ENCODE measurements around the gene PROSER2.
"Not testable (repeated sequence)": the region's sequence is repeated elsewhere in the genome, so short reads cannot be mapped to it uniquely, and the experiment has no call there.

PROSER2 gene

DNA sequence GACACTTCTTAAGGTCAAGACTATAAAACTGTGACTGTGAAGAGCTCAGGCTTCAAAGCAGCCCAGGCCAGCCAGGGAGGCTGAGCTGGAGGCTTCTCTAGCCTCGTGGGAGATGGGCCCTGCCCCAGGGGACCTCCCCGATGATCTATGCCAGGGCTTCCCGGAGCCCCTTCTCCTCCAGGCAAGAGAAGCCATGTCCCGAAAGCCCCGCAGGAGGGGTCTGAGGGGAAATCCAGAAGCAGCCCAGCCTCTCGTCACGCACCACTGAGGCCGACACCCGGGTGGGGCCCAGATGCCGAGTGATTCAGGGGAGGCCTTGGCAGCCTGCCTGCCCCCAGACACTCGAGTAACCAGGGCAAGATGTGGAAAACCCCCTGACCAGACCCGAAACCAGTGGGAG, 63.7 kb downstream of the PROSER2 start:
- Mint-ChIP-seq H3K27ac (no peak overlapping the region), H3K4me1 (ENCODE audit: low read depth) (peaks cover 2% of the 10 kb centered on the region), H3K9me3 (no peaks in the 10 kb centered on the region), H3K4me3 (no peak overlapping the region), H3K36me3 (ENCODE audit: low read depth) (no peaks in the 10 kb centered on the region), H3K27me3 (ENCODE audit: low read depth) (peaks cover 5% of the 10 kb centered on the region)

DNA sequence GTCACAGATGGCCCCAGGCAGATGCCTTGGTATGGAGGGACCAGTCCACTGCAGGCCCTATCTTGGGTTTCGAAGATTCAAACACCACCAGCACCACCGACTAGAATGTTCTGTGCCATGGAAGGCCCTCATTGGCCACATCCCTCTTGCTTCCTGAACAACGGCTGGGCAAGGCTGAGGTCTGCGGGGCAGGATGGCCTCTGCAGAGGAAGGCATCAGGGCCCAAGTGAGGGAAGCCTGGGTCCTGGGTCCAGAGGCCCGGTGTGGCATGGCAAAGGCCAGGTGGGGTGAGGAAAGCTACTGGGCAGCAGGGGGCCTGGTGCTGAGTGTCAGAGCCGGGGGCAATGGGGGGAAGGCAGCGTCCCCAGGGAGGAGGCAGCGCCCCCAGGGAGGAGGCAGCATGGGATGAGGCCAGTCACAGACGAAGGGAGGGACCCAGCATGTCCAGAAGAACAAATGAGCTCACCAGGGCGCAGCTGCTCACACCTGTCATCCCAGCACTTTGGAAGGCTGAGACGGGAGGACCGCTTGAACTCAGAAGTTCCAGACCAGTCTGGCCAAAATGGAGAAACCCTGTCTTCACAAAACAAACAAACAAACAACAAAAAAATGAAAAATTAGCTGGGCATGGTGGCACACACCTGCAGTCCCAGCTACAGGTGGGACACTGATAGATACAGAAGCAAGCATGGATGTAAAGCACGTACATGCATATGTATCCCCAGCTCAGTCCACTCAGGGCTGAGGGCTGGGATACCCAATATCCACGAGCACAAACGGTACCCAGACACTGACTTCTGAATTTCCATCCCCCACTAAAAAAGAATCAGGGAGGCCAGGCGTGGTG, 64.4 kb downstream of the PROSER2 start:
- Mint-ChIP-seq H3K27ac (no peak overlapping the region), H3K9me3 (no peaks in the 10 kb centered on the region), H3K4me1 (ENCODE audit: low read depth) (peaks cover under 1% of the 10 kb centered on the region), H3K4me3 (no peak overlapping the region), H3K27me3 (ENCODE audit: low read depth) (peaks cover 3% of the 10 kb centered on the region), H3K36me3 (ENCODE audit: low read depth) (no peaks in the 10 kb centered on the region)

DNA sequence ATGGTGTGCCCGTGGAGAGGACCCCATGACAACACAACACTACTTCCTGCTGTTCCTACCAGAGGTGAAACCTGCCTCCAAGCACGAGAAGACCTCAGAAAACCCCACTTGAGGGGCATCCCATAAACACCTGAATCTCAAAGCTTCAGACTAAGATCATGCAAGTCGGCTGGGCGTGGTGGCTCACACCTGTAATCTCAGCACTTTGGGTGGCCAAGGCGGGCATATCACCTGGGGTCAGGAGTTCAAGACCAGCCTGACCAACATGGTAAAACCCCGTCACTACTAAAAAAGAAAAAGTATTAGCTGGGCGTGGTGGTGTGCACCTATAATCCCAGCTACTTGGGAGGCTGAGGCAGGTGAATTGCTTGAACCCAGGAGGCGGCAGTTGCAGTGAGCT, 66.1 kb downstream of the PROSER2 start:
- not testable (repeated sequence) for H3K36me3 Mint-ChIP-seq (ENCODE audit: low read depth); H3K4me1 Mint-ChIP-seq (ENCODE audit: low read depth); H3K4me3 Mint-ChIP-seq; H3K27me3 Mint-ChIP-seq (ENCODE audit: low read depth); H3K9me3 Mint-ChIP-seq; H3K27ac Mint-ChIP-seq

DNA sequence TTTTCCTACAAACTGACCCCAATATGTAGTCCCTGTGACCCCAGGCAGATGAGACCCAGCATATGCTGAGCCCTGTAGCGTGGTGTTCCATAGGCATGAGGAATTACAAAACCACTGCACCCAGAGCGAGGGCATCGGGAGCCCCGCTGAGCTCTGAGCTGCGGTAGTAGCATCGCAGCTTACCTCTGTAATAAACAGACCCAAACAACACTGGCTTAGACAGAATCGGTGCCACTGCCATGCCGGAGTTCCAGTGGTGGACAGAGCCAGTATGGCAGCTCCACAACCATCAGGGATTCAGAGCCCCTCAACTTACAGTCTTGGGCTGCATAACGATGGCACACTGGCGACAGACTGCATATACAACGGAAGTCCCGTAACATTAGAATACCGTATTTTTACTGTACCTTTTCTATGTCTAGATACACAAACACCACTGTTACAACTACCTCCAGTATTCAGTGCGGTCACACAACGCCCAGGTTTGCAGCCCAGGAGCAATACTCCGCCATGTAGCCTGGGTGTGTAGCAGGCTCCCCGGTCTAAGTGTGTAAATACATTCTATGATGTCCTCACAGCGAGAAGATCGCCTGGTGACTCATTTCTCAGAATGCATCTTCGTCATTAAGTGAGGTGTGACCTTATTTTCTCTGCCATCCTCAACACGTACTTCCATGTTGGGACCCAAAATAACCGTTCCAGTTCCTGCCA, 68.8 kb downstream of the PROSER2 start:
- H3K36me3 Mint-ChIP-seq (ENCODE audit: low read depth), result no peaks in the 10 kb centered on the region
- no peaks in the 10 kb centered on the region for H3K27me3 Mint-ChIP-seq (ENCODE audit: low read depth)

DNA sequence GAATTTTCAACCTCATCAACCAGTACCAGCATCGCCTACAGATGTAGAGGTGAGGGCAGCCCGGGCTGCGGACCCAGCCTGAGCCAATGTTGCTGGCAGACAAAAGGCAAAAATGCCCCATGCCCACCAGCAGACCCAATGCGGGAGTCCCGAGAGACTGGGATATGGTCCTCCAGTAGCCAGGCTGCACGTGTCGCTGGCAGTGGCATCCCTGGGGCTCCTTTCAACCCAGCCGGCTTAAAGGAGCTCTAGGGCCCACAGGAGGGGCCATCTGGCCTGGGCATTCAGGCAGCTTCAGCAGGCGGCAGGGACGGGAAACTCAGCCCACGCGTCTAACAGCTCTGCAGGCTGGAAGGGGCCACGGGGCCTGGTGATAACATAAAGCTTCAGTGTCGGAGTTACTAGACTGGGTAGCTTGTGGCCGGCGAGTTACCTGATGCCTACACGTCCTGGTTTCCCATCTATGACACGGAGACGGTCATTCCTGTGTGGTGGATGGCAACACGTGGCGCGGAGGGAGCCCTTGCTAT, 70.7 kb downstream of the PROSER2 start:
- no peak overlapping the region for H3K4me3 Mint-ChIP-seq
- H3K36me3 Mint-ChIP-seq (ENCODE audit: low read depth), result no peaks in the 10 kb centered on the region
- no peaks in the 10 kb centered on the region for H3K27me3 Mint-ChIP-seq (ENCODE audit: low read depth)
- H3K9me3 Mint-ChIP-seq, result no peaks in the 10 kb centered on the region
- H3K27ac Mint-ChIP-seq, result no peak overlapping the region
- H3K4me1 Mint-ChIP-seq (ENCODE audit: low read depth), result no peaks in the 10 kb centered on the region

More for the DNA sequence above, 68.8 kb downstream of the PROSER2 start:
- no peak overlapping the region for H3K27ac Mint-ChIP-seq
- no peaks in the 10 kb centered on the region for H3K4me1 Mint-ChIP-seq (ENCODE audit: low read depth)
- no peaks in the 10 kb centered on the region for H3K9me3 Mint-ChIP-seq
- H3K4me3 Mint-ChIP-seq, result no peak overlapping the region

DNA sequence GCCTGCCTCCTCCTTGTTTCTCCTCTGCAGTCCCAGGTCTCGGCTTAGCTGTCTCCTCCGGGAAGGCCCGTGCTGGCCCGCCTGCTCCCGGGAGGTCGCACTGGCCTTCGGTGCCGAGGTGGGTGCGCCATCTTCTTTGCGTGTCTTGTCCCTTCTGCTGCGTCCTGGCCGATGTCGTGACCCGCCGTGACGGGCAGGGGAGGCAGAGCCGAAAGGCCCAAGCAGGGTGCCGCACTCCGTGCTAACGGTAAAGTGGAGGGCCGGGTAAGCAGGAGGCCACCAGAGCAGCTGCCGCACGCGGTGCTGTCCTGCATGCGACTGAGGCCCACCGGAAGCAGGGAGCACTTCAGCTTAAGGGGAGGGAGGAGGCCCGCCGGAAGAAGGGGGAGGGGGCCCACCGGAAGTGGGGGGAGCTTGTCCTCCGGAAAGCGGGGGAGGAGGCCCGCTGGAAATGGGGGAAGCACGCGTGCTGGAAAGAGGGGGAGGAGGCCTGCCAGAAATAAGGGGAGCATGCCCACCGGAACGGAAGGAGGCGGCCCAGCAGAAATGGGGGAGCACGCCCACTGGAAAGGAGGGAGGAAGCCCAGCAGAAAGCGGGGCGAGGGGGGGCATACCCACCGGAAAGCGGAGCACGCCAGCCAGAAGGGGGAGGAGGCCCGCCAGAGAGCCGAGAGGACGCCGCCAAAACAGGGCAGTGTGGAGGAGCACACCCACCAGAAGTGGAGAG, 71.4 kb downstream of the PROSER2 start:
- H3K4me3 Mint-ChIP-seq, result no peak overlapping the region
- H3K27ac Mint-ChIP-seq, result no peak overlapping the region
- no peaks in the 10 kb centered on the region for H3K4me1 Mint-ChIP-seq (ENCODE audit: low read depth)
- H3K36me3 Mint-ChIP-seq (ENCODE audit: low read depth), result no peaks in the 10 kb centered on the region
- H3K9me3 Mint-ChIP-seq, result no peaks in the 10 kb centered on the region
- no peaks in the 10 kb centered on the region for H3K27me3 Mint-ChIP-seq (ENCODE audit: low read depth)

DNA sequence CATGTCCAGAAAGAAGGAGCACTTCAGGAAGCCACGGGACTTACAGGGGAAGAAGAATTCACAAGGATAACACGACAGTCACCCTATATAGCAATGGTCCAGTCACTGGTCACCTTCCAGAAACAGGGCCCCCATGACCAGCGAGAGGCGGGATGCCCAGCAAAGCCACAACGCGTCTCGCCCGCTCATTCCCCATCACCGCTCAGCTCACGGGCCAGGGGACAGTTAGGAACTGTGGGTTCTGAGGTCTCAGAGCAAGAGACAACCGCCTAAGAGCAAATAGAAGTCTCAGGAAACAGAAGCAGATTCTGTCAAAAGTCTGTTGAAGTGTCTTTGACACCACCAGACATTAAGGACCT, 71.9 kb downstream of the PROSER2 start:
- Mint-ChIP-seq H3K27me3 (ENCODE audit: low read depth) (no peaks in the 10 kb centered on the region), H3K4me3 (no peak overlapping the region), H3K9me3 (no peaks in the 10 kb centered on the region), H3K27ac (no peak overlapping the region), H3K36me3 (ENCODE audit: low read depth) (no peaks in the 10 kb centered on the region), H3K4me1 (ENCODE audit: low read depth) (no peaks in the 10 kb centered on the region)

DNA sequence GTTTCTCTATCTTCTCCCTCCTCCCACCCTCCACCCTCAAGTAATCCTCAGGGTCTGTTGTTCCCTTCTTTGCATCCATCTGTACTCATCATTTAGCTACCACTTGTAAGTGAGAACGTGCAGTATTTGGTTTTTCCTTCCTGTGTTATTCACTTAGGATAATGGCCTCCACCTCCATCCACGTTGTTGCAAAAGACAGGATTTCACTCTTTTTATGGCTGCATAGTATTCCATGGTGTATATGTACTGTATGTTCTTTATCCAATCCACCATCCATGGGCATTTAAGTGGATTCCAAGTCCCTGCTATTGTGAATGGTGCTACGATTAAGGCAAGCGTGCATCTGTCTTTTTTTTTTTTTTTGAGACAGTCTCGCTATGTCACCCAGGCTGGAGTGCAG, 72.4 kb downstream of the PROSER2 start:
- Mint-ChIP-seq H3K9me3 (no peaks in the 10 kb centered on the region), H3K4me3 (no peak overlapping the region), H3K27ac (no peak overlapping the region), H3K27me3 (ENCODE audit: low read depth) (no peaks in the 10 kb centered on the region), H3K36me3 (ENCODE audit: low read depth) (no peaks in the 10 kb centered on the region), H3K4me1 (ENCODE audit: low read depth) (no peaks in the 10 kb centered on the region)

DNA sequence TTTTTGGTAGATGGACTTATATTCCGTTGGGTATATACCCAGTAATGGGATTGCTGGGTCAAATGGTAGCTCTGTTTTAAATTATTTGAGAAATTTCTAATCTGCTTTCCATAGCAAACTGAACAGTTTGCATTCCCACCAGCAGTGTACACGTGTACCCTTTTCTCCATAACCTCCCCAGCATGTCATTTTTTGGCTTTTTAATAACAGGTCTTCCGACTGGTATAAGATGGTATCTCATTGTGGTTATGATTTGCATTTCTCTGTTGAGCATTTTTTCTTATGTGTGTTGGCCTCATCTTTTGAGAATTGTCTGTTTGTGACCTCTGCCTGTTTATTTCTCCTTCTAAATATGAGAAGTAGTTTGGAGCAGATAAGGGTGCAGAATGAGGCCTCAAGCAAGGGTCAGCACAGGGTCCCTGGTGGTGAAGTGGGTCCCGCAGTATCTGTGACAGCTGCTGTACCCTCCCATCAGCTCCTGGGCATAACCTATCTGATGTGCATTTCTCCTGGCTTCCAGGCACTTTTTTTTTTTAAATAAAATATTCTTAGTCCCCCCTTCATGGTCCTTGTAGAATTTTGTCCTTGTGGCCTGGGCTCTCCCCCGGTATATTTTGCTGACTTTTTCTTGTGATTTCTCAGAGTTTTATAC, 73.5 kb downstream of the PROSER2 start:
- Mint-ChIP-seq H3K4me1 (ENCODE audit: low read depth) (no peaks in the 10 kb centered on the region), H3K9me3 (no peaks in the 10 kb centered on the region), H3K27me3 (ENCODE audit: low read depth) (no peaks in the 10 kb centered on the region), H3K4me3 (no peak overlapping the region), H3K36me3 (ENCODE audit: low read depth) (no peaks in the 10 kb centered on the region), H3K27ac (no peak overlapping the region)

DNA sequence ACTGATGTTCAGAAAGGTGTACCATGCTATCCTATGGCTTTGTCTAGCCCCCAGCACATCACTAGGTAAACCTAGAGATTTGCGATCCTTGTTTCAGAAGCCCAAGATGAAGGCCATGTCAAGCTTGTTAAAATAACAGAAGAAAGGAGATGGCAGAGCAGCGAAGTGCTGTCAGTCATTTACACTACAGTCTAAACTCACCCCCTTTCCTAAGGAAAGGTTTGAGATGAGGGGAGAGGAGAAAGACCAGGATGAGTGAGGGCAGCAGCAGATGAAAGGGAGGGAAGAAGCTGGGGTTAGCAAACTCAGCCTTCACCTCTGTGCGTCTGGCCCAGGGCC, 74.8 kb downstream of the PROSER2 start:
- H3K27ac Mint-ChIP-seq, result no peak overlapping the region

DNA sequence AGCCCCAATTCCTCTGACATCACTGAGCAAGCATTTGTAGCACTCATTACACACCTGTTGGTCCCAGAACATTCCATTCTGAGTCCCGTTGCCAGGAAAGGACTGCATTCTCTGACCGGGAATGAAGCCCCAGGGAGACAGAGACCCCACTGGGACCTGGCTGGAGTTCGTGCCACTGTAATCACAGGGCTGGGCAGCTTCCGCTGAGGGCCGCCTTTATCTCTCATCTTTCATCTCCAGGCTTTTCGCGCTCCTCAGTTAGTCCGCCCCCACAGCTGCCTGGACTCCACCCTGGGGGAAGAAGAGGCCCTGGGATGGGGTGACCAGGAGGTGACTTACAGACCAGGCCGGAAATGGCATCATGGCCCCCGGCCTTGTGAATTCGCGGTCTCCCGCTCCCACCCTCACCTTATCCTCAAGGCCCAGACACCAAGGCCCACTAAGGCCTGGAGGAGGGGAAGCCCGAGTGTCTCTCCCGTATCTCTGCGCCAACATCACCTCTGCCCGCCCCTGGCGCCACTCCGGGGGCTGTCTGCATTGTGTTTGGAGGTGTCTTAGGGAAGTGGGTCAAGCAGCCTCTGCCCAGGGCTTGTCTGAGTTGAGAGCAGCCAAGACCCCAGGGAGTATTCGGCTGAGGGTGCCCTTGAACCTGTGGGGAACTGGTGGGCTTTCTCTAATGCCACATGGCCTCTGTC, 75.4 kb downstream of the PROSER2 start:
- Mint-ChIP-seq H3K4me3 (no peak overlapping the region), H3K36me3 (ENCODE audit: low read depth) (no peaks in the 10 kb centered on the region), H3K4me1 (ENCODE audit: low read depth) (no peaks in the 10 kb centered on the region), H3K27ac (no peak overlapping the region), H3K9me3 (no peaks in the 10 kb centered on the region), H3K27me3 (ENCODE audit: low read depth) (no peaks in the 10 kb centered on the region)

More for the DNA sequence above, 74.8 kb downstream of the PROSER2 start:
- no peaks in the 10 kb centered on the region for H3K9me3 Mint-ChIP-seq
- H3K4me3 Mint-ChIP-seq, result no peak overlapping the region
- no peaks in the 10 kb centered on the region for H3K27me3 Mint-ChIP-seq (ENCODE audit: low read depth)
- no peaks in the 10 kb centered on the region for H3K36me3 Mint-ChIP-seq (ENCODE audit: low read depth)
- H3K4me1 Mint-ChIP-seq (ENCODE audit: low read depth), result no peaks in the 10 kb centered on the region

DNA sequence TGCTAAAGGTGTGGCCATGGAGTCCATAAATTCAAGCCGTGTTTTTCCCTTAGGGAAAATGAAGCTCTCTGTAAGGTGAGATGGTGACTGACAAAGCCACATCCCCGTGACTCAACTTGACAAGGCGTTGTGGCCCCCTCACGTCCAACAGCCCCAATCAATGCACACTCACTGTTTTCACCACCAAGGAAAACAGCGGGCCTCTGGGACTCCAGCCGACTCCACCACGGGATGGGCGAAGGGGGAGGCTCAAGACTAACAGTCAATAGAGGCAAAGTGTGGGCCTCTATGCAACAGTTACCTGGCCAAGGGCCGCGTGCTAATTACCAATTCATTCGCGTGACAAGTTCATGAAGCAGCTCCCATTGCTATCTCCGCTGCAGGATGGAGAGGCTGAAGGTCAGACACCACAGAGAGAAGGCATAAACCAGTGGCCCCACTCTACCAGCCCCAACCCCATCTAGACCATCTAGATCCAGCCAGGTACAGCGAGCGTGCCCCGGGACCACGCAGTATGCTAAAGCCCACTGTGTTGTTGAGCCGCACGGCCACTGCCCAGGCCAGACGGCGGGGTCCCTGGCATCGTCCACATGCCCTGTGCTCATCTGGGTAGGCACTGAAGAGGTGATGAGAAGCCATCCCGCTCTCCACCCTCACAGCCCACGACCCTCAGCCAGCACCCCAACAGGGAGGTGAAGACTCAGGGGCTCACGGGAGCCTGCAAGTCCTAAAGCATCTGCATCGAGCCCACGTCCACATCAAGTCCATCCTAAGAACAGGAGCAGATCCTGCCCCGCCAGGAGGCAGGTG, 76.1 kb downstream of the PROSER2 start:
- Mint-ChIP-seq H3K4me3 (no peak overlapping the region), H3K36me3 (ENCODE audit: low read depth) (no peaks in the 10 kb centered on the region), H3K4me1 (ENCODE audit: low read depth) (no peaks in the 10 kb centered on the region), H3K27me3 (ENCODE audit: low read depth) (no peaks in the 10 kb centered on the region), H3K9me3 (no peaks in the 10 kb centered on the region), H3K27ac (no peak overlapping the region)

DNA sequence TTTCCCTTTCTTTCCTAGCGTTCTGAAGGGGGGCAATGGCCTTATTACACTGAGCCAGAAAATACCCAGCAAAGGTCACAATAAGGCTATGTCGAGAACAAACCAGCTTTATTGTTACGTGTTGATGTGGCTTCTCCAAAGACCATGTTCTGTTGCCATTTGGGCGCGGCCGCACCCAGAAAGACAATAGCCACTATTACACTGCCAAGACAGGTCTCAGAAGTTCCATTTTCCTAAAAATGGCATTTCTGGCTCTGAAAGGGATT, 77.8 kb downstream of the PROSER2 start:
- Mint-ChIP-seq H3K4me3 (no peak overlapping the region), H3K4me1 (ENCODE audit: low read depth) (no peaks in the 10 kb centered on the region), H3K27ac (no peak overlapping the region), H3K9me3 (no peaks in the 10 kb centered on the region), H3K27me3 (ENCODE audit: low read depth) (no peaks in the 10 kb centered on the region), H3K36me3 (ENCODE audit: low read depth) (no peaks in the 10 kb centered on the region)

Data from T-helper 1 cell treated with Interleukin-12 subunit alpha and Interleukin-12 subunit beta and Interleukin-4 antibody, amounts not matched to agents 30 μg/mL and 1 μg/mL, for 36 hours (primary cell).